ENCODE results near the gene ITPRID2. TPM values are rescaled to one million over a fixed set of nuclear protein-coding genes. Genes with fewer than 3 reads are reported as not detected.

The ITPRID2 gene
- total RNA-seq, 1 experiment from 2014 or later = 54.8 TPM

GRCh38 chr2:181970160-181970794, 78.7 kb downstream of the ITPRID2 start:
- Histone ChIP-seq H3K36me3 (ENCODE audit: control insufficient read depth, insufficient read depth, low read length) (no peaks in the 10 kb centered on the region), H3K4me3 (ENCODE audit: low read depth, low read length) (no peak overlapping the region), H3K4me1 (no peaks in the 10 kb centered on the region; the same call in 1 of the 2 replicates), H3K9me3 (no peaks in the 10 kb centered on the region; the same call in 1 of the 2 replicates), H3K27me3 (replicated peaks; ENCODE audit: control insufficient read depth, insufficient read depth, low read length) (no peaks in the 10 kb centered on the region)
- POLR2A ChIA-PET = no interaction called here
- TF ChIP-seq, protein P1, sequence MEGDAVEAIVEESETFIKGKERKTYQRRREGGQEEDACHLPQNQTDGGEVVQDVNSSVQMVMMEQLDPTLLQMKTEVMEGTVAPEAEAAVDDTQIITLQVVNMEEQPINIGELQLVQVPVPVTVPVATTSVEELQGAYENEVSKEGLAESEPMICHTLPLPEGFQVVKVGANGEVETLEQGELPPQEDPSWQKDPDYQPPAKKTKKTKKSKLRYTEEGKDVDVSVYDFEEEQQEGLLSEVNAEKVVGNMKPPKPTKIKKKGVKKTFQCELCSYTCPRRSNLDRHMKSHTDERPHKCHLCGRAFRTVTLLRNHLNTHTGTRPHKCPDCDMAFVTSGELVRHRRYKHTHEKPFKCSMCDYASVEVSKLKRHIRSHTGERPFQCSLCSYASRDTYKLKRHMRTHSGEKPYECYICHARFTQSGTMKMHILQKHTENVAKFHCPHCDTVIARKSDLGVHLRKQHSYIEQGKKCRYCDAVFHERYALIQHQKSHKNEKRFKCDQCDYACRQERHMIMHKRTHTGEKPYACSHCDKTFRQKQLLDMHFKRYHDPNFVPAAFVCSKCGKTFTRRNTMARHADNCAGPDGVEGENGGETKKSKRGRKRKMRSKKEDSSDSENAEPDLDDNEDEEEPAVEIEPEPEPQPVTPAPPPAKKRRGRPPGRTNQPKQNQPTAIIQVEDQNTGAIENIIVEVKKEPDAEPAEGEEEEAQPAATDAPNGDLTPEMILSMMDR (IDR thresholded peaks at IDR 0.05; ENCODE audit: insufficient read depth in 1 of 2, low read depth in 1 of 2, low read length in 1 of 2, severe bottlenecking in 1 of 2, unreplicated experiment in 1 of 2) = no peak
- Mint-ChIP-seq H3K27me3 (ENCODE audit: insufficient read depth, unreplicated experiment) (no peaks in the 10 kb centered on the region), H3K27ac (ENCODE audit: unreplicated experiment) (no peak overlapping the region), H3K36me3 (ENCODE audit: insufficient read depth, unreplicated experiment) (no peaks in the 10 kb centered on the region), H3K4me3 (ENCODE audit: unreplicated experiment) (no peak overlapping the region), H3K9me3 (ENCODE audit: unreplicated experiment) (peaks cover 10% of the 10 kb centered on the region), H3K4me1 (ENCODE audit: low read depth, unreplicated experiment) (peaks cover 9% of the 10 kb centered on the region)
- intact Hi-C loops (cut with micrococcal nuclease; ENCODE audit: unreplicated experiment) = loop anchor here (1.0 kb wide), 1 partner anchor 107 kb away; no protein-coding TSS in a partner anchor
- DNase-seq = no peak
- CTCF ChIA-PET = no interaction called here
- BruUV-seq (replicated peaks) = no TSS peak

GRCh38 chr2:181971032-181971431, 79.5 kb downstream of the ITPRID2 start:
- no peaks in the 10 kb centered on the region; the same call in 1 of the 2 replicates for H3K9me3 ChIP-seq
- H3K4me3 Mint-ChIP-seq (ENCODE audit: unreplicated experiment) = no peak overlapping the region
- TF ChIP-seq, protein P1 (IDR thresholded peaks at IDR 0.05; ENCODE audit: insufficient read depth in 1 of 2, low read depth in 1 of 2, low read length in 1 of 2, severe bottlenecking in 1 of 2, unreplicated experiment in 1 of 2) = no peak
- H3K36me3 ChIP-seq (ENCODE audit: control insufficient read depth, insufficient read depth, low read length) = no peaks in the 10 kb centered on the region
- ChIA-PET CTCF (no interaction called here), POLR2A (interaction anchor here (0.6 kb wide), 1 partner anchor 30 kb away, joined by 4 read pairs; no protein-coding TSS in a partner anchor)
- DNase-seq = no peak
- peaks cover 9% of the 10 kb centered on the region for H3K4me1 Mint-ChIP-seq (ENCODE audit: low read depth, unreplicated experiment)
- BruUV-seq (replicated peaks) = no TSS peak
- intact Hi-C loops (cut with micrococcal nuclease; ENCODE audit: unreplicated experiment) = no loop called here
- no peaks in the 10 kb centered on the region for H3K27me3 Mint-ChIP-seq (ENCODE audit: insufficient read depth, unreplicated experiment)
- peaks cover 10% of the 10 kb centered on the region for H3K9me3 Mint-ChIP-seq (ENCODE audit: unreplicated experiment)
- no peaks in the 10 kb centered on the region for H3K36me3 Mint-ChIP-seq (ENCODE audit: insufficient read depth, unreplicated experiment)
- no peaks in the 10 kb centered on the region; the same call in 1 of the 2 replicates for H3K4me1 ChIP-seq
- H3K4me3 ChIP-seq (ENCODE audit: low read depth, low read length) = no peak overlapping the region
- H3K27ac Mint-ChIP-seq (ENCODE audit: unreplicated experiment) = no peak overlapping the region
- H3K27me3 ChIP-seq (replicated peaks; ENCODE audit: control insufficient read depth, insufficient read depth, low read length) = no peaks in the 10 kb centered on the region

DNA sequence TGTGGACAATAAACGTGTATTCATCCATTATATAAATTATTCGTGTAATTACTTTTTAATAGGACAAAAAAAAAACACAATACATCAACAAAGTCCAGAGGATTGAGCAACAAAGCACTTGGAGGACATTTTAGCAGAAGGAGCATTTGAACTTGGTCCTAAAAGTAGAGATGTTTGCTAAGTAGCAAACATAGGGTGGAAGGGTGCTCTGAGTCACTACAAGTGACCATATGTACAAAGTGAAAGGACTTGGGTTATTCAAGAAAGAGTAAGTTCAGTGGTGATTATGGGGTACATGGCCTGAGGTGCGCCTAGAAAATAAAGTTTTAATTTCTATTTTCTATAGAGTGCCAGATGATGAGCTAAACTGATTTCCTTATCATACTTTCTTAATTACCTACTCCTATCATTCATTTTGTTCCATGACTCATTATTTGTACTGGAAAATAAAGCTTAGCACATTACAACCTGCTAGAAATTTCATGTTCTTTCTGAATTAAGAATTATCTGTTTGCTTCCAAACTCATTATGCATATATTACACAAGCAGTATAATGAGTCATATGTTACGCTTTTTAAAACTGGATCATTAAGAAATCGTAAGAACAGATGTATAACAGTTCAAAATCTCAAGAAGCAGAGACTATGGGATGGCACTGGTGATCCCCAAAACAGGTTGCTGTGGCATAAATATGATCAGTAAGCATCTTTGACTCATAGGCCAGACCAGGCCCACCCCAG, 81.1 kb downstream of the ITPRID2 start:
- Mint-ChIP-seq H3K27ac (ENCODE audit: unreplicated experiment) (no peak overlapping the region), H3K36me3 (ENCODE audit: insufficient read depth, unreplicated experiment) (no peaks in the 10 kb centered on the region), H3K4me3 (ENCODE audit: unreplicated experiment) (no peak overlapping the region), H3K4me1 (ENCODE audit: low read depth, unreplicated experiment) (peaks cover 9% of the 10 kb centered on the region), H3K27me3 (ENCODE audit: insufficient read depth, unreplicated experiment) (no peaks in the 10 kb centered on the region), H3K9me3 (ENCODE audit: unreplicated experiment) (peaks cover 10% of the 10 kb centered on the region)
- Histone ChIP-seq H3K4me1 (no peaks in the 10 kb centered on the region; the same call in 1 of the 2 replicates), H3K4me3 (ENCODE audit: low read depth, low read length) (no peak overlapping the region), H3K36me3 (ENCODE audit: control insufficient read depth, insufficient read depth, low read length) (no peaks in the 10 kb centered on the region), H3K9me3 (no peaks in the 10 kb centered on the region), H3K27me3 (replicated peaks; ENCODE audit: control insufficient read depth, insufficient read depth, low read length) (no peaks in the 10 kb centered on the region)
- TF ChIP-seq, protein P1 (IDR thresholded peaks at IDR 0.05; ENCODE audit: insufficient read depth in 1 of 2, low read depth in 1 of 2, low read length in 1 of 2, severe bottlenecking in 1 of 2, unreplicated experiment in 1 of 2) = no peak
- intact Hi-C loops (cut with micrococcal nuclease; ENCODE audit: unreplicated experiment) = no loop called here
- ChIA-PET POLR2A (no interaction called here), CTCF (no interaction called here)
- no peak for DNase-seq
- no TSS peak for BruUV-seq (replicated peaks)

Data from Caco-2 (cell line).